Measurements from ENCODE around the gene TGM6. TPM values are rescaled to one million over a fixed set of nuclear protein-coding genes. Genes with fewer than 3 reads are reported as not detected.

The TGM6 gene
- total RNA-seq, 6 experiments from 2014 or later = not detected

GRCh38 chr20:2463616-2464365, 83.1 kb downstream of the TGM6 start:
- Mint-ChIP-seq H3K4me3 (no peak overlapping the region), H3K36me3 (ENCODE audit: low read depth) (peaks cover 76% of the 10 kb centered on the region), H3K27ac (peak overlapping the region; percentile 57), H3K9me3 (no peaks in the 10 kb centered on the region), H3K27me3 (ENCODE audit: insufficient read depth) (no peaks in the 10 kb centered on the region; the same call in none of the 2 replicates), H3K4me1 (ENCODE audit: low read depth) (peaks cover 56% of the 10 kb centered on the region)
- DNase-seq = no peak
- TF ChIP-seq, protein P1, sequence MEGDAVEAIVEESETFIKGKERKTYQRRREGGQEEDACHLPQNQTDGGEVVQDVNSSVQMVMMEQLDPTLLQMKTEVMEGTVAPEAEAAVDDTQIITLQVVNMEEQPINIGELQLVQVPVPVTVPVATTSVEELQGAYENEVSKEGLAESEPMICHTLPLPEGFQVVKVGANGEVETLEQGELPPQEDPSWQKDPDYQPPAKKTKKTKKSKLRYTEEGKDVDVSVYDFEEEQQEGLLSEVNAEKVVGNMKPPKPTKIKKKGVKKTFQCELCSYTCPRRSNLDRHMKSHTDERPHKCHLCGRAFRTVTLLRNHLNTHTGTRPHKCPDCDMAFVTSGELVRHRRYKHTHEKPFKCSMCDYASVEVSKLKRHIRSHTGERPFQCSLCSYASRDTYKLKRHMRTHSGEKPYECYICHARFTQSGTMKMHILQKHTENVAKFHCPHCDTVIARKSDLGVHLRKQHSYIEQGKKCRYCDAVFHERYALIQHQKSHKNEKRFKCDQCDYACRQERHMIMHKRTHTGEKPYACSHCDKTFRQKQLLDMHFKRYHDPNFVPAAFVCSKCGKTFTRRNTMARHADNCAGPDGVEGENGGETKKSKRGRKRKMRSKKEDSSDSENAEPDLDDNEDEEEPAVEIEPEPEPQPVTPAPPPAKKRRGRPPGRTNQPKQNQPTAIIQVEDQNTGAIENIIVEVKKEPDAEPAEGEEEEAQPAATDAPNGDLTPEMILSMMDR (IDR thresholded peaks at IDR 0.05) = no peak

DNA sequence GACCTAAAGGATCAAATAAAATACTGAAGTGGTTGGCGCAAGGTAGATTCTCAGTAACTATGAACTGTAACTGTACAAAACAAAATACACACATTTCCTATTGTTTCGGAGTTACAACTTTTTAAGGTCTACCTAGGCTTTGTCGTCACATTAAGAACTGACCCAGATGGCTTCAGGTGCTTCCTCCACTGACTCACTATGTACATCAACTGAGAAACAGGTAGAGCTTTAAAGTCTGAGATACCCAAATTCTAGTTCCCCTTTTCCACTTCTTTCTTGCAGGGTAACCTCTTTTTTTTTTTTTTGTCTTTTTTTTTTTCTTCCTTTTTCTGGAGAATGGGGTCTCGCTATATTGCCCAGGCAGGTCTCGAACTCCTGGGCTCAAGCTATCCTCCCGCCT, 84.4 kb downstream of the TGM6 start:
- Mint-ChIP-seq H3K4me3 (no peak overlapping the region), H3K9me3 (no peaks in the 10 kb centered on the region), H3K36me3 (ENCODE audit: low read depth) (peaks cover 79% of the 10 kb centered on the region), H3K27me3 (ENCODE audit: insufficient read depth) (no peaks in the 10 kb centered on the region; the same call in none of the 2 replicates), H3K27ac (no peak overlapping the region), H3K4me1 (ENCODE audit: low read depth) (peaks cover 68% of the 10 kb centered on the region)
- no peak for DNase-seq
- TF ChIP-seq, protein P1 (IDR thresholded peaks at IDR 0.05) = no peak

GRCh38 chr20:2467412-2467811, 86.7 kb downstream of the TGM6 start:
- Mint-ChIP-seq H3K4me1 (ENCODE audit: low read depth) (peaks cover 74% of the 10 kb centered on the region), H3K4me3 (peak overlapping the region; percentile 99), H3K36me3 (ENCODE audit: low read depth) (peaks cover 76% of the 10 kb centered on the region), H3K27me3 (ENCODE audit: insufficient read depth) (peaks cover 7% of the 10 kb centered on the region), H3K9me3 (no peaks in the 10 kb centered on the region), H3K27ac (no peak overlapping the region; the same call in 1 of the 2 replicates)
- TF ChIP-seq, protein P1 (IDR thresholded peaks at IDR 0.05) = no peak
- no peak for DNase-seq

DNA sequence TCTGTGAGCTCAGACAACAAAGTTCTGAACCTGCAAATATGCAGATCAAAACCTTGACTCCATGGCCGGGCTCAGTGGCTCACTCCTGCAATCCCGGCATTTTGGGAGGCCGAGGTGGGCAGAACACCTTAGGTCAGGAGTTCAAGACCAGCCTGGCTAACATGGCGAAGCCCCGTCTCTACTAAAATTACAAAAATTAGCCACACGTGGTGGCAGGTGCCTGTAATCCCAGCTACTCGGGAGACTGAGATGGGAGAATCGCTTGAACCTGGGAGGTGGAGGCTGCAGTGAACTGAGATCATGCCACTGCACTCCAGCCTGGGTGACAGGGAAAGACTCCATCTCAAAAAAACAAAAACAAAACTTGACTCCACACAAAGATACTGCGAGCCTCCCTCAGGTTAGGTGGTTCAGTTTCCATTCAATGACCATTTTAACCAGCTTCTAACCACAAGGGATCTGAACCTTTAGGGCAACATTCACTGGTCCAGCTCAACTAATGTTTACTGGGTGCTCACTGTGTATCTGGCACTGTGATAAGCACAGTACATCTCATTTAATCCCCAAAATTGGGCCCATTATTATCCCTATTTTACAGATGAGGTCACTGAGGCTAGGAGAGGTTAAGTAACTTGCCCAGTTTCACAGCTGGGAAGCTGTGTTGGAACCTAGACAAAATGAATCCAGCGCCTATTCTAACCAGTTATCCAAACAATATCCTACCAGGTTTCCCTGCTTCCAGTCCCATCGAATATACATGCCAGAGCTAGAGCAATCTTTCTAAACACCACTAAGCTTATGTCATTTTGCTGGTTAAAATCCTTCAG, 88.1 kb downstream of the TGM6 start:
- peaks cover 7% of the 10 kb centered on the region for H3K27me3 Mint-ChIP-seq (ENCODE audit: insufficient read depth)
- H3K27ac Mint-ChIP-seq = peak overlapping the region; percentile 100
- peak overlapping the region; percentile 99 for H3K4me3 Mint-ChIP-seq
- H3K4me1 Mint-ChIP-seq (ENCODE audit: low read depth) = peaks cover 78% of the 10 kb centered on the region
- no peak for DNase-seq
- peaks cover 70% of the 10 kb centered on the region for H3K36me3 Mint-ChIP-seq (ENCODE audit: low read depth)
- TF ChIP-seq, protein P1 (IDR thresholded peaks at IDR 0.05) = no peak
- no peaks in the 10 kb centered on the region for H3K9me3 Mint-ChIP-seq

- H3K36me3 Mint-ChIP-seq (ENCODE audit: low read depth) = peaks cover 58% of the 10 kb centered on the region
- peak; percentile 40 for DNase-seq
- TF ChIP-seq, protein P1 (IDR thresholded peaks at IDR 0.05) = no peak
- H3K9me3 Mint-ChIP-seq = no peaks in the 10 kb centered on the region
- peaks cover 88% of the 10 kb centered on the region for H3K4me1 Mint-ChIP-seq (ENCODE audit: low read depth)
- peak overlapping the region; percentile 99 for H3K4me3 Mint-ChIP-seq
- H3K27me3 Mint-ChIP-seq (ENCODE audit: insufficient read depth) = peaks cover 7% of the 10 kb centered on the region
- peak overlapping the region; percentile 100 for H3K27ac Mint-ChIP-seq
These were observed 89.3 kb downstream of the TGM6 start for GRCh38 chr20:2469991-2470422.

Measured in HFFc6 (cell line).